GM12891 (cell line): ENCODE measurements around the gene GOT1.
A peak's percentile ranks its signal among the peaks of the same experiment; 100 is the strongest.

Source experiments
- DNase-seq: peaks from one replicate; pipeline ENCODE4 v3.0.0; 2011; ENCODE audit warnings: low spot score; ENCODE audit not compliant: insufficient read length
- FAIRE-seq: peaks from 2 replicates; lab custom pipeline; 2011; peaks lifted over from hg19 to GRCh38; lab: Jason Lieb, UNC
- PAX5 ChIP-seq: IDR thresholded peaks from 2 replicates; pipeline ENCODE4 v1.6.1; 2011; ENCODE audit warnings: low read length, moderate library complexity, mild to moderate bottlenecking; ENCODE audit not compliant: insufficient read depth, severe bottlenecking
- POLR2A ChIP-seq: IDR thresholded peaks from 2 replicates; pipeline ENCODE4 v1.6.1; 2011; ENCODE audit warnings: low read depth, low read length, control low read depth
- POLR2AphosphoS5 ChIP-seq: IDR thresholded peaks from 2 replicates; pipeline ENCODE4 v1.6.1; 2011; ENCODE audit warnings: low read depth, low read length, control low read depth
- POU2F2 ChIP-seq: IDR thresholded peaks from 2 replicates; pipeline ENCODE4 v1.6.1; 2011; ENCODE audit warnings: low read depth, mild to moderate bottlenecking, control low read depth, low read length, moderate library complexity
- SPI1 ChIP-seq: IDR thresholded peaks from 2 replicates; pipeline ENCODE4 v1.6.1; 2011; ENCODE audit warnings: low read depth, low read length, control low read depth
- TAF1 ChIP-seq: IDR thresholded peaks from 2 replicates; pipeline ENCODE4 v1.6.1; 2011; ENCODE audit warnings: low read depth, low read length, control low read depth

Gene GOT1

GRCh38 chr10:99403674-99404073, 26.8 kb downstream of the GOT1 start:
- DNase-seq, result no peak
- no peak for FAIRE-seq
- TF ChIP-seq POLR2A (no peak), SPI1 (peak; percentile 78)

- DNase-seq, result no peak
- FAIRE-seq, result no peak
- TF ChIP-seq PAX5 (no peak), POLR2AphosphoS5 (no peak), POLR2A (no peak), TAF1 (no peak), SPI1 (no peak), POU2F2 (no peak)
Measured at GRCh38 chr10:99399664-99400063, 30.8 kb downstream of the GOT1 start.

DNA sequence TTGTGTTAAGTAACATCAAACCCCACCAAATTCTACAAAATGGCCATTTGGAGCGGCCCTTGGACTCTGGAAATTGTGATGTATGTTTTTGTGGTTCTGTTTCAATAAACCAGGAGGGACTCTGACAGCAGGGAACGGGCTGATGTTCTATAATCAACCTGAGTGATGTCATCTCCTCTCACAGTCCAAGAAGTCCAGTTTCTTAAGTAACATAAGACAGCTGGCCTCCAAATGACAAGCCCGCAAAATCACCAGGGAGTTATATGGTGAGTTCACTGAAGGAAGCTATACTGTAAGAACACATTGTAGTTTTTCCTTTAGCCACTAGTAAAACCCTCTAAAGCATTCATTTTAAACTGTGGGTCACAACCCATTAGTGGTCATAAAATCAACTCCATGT, 34.0 kb downstream of the GOT1 start:
- no peak for FAIRE-seq
- no peak for DNase-seq
- TF ChIP-seq POLR2AphosphoS5 (no peak), TAF1 (no peak), POU2F2 (no peak), POLR2A (no peak), PAX5 (no peak)

DNA sequence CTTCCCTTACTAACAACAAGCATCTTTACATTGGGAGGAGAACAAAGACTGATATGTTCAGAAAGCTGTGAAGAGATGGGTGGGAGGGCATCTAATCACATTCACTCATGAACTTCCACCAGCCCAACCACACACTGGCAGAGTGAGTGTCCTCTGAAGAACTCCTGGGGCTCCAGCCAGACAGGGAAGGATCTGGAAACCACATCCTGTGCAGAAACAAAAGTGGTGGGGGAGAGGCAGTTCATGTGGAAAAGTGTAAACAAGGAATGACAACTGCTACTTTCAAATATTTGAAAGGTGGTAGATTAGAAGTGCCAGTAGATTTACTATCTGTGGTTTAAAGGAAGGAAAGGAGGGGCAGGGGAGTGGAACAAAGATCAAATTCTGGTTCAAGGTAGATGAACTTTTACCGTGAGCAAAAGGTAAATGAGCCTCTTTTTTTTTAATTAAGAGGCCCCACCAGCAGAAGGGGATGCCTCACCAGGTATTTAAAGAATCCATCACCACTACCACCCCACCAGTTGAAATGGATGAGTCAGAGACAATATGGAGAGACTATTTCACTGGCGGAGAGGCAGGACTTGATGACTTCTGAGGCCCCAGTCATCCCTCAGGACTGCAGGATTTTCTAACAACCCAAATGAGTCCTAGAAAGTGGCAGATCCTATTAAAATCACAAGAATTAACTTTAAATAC, 34.5 kb downstream of the GOT1 start:
- DNase-seq, result no peak
- FAIRE-seq, result no peak
- TF ChIP-seq PAX5 (no peak), POU2F2 (no peak), SPI1 (no peak), POLR2A (no peak), TAF1 (no peak)

DNA sequence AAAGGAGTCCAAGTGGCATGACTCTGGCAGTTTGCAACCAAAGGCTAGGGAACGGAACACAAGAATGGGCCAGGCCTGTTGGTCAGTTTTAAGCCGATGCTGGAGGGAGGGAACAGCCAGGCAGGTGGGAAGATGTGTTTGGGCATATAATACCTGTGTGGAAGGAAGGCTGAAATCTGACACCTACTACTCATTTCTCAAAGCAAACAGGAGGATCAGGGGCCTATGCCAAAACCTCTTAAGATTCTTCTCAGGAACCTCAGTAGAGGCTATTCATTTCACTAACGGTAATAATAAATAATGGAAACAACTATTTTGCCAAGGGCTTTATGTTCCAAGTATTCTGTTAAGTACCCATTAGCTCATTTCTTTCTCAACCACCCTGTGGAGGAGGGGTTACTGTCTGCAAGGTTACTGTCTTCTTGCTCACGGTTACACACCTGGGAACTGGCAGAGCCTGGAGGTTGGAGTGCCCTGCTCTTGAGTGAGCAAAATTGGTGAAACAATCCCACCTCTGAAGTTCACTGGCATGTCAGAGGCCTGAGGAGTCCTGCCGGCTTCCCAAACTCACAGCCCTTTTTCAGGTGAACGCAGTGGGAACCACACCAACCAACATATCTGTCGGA, 35.5 kb downstream of the GOT1 start:
- TF ChIP-seq PAX5 (no peak), TAF1 (no peak), POLR2AphosphoS5 (no peak), POU2F2 (no peak), SPI1 (no peak), POLR2A (no peak)
- FAIRE-seq (no peak), DNase-seq (no peak)

GRCh38 chr10:99394256-99394655, 36.2 kb downstream of the GOT1 start:
- no peak for TF ChIP-seq POU2F2
- no peak for TF ChIP-seq SPI1
- TF ChIP-seq PAX5, result no peak
- no peak for TF ChIP-seq TAF1
- no peak for TF ChIP-seq POLR2A
- TF ChIP-seq POLR2AphosphoS5, result no peak
- DNase-seq (no peak), FAIRE-seq (no peak)

DNA sequence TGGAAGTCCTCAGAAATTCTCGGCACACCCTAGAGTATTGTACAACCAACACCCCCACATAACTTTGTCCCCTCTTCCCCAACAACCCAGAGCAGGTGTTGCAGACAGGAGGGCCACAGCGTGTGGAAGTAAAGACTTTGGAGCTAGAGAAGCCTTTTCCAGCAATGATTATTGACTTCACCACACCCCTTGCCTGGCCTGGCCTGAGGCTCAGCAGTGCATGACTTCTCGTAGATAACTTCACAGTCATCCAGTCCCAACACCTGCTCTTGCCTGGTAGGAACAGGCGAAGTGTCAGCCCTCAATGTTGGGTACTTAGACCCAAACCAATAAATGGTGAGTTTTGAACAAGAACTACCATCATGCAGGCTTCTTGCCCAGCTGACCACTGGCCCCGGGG, 36.7 kb downstream of the GOT1 start:
- FAIRE-seq (no peak), DNase-seq (no peak)
- TF ChIP-seq SPI1, result no peak
- TF ChIP-seq PAX5, result no peak
- TF ChIP-seq POU2F2, result no peak
- TF ChIP-seq POLR2AphosphoS5, result no peak
- TF ChIP-seq TAF1, result no peak
- no peak for TF ChIP-seq POLR2A

DNA sequence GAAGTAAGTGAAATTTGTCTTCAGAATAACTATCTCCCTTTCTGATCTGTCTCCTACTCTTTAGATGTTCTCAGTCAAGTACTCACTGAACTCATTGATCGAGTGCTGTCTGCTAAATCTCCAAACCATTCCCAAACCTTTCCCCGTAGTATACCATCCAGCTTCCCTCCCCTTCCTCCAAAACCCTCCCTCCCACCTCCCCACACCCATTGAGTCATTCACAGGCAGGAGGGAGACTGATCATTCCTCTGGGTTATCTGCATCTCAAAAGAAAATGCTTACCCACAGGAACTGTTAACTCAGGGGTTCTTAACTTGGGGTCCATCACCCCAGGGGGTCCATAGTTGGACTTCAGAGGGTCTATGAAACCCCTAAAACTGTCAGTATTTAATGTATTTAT, 37.4 kb downstream of the GOT1 start:
- DNase-seq (no peak), FAIRE-seq (no peak)
- TF ChIP-seq PAX5 (no peak), POU2F2 (no peak), SPI1 (no peak), POLR2A (no peak), TAF1 (no peak), POLR2AphosphoS5 (no peak)

GRCh38 chr10:99391346-99391745, 39.1 kb downstream of the GOT1 start:
- DNase-seq (no peak), FAIRE-seq (no peak)
- TF ChIP-seq TAF1, result no peak
- no peak for TF ChIP-seq POLR2AphosphoS5
- TF ChIP-seq POU2F2, result no peak
- TF ChIP-seq SPI1, result no peak
- TF ChIP-seq PAX5, result no peak
- TF ChIP-seq POLR2A, result no peak

DNA sequence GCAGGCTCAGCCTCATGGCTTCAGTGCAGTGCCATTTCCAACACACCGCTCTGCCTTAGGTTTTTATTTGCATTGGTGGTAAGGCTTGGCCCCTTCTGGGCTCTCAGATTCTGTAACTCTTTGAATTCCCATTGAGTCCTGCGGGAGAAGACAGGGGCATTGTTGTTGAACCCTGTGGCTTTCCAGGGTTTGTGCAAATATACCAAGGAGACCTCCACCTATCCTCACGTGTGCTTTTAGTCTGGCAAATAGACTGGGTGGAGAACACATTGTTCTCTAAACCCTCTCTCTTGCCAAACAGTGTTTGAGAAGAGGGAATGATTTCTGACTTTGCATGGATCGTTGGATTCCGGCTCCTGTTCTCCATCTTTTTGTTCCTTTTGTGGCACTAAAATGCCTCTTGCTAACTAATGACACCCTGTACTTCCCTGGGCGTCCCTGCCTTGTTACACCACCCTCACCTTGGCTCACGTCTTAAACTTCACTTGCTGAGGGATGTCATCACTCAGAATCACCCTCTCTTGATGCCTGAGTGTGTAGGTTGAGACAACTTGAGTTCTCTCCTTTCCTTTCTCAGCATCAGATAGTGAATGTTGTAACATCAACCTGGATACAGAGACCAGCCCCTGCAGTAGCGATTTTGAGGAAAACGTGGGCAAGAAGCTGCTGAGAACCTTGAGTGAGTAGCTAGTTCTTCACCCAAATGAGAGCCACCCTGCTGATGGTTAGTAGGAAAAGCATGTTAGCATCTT, 40.5 kb downstream of the GOT1 start:
- no peak for DNase-seq
- no peak for FAIRE-seq
- TF ChIP-seq POLR2A (no peak), PAX5 (no peak), POLR2AphosphoS5 (no peak), TAF1 (no peak), POU2F2 (no peak), SPI1 (no peak)
